Measurements from ENCODE around the gene DNMBP.
"Not testable (repeated sequence)": the region's sequence is repeated elsewhere in the genome, so short reads cannot be mapped to it uniquely, and the experiment has no call there.

DNMBP gene

DNA sequence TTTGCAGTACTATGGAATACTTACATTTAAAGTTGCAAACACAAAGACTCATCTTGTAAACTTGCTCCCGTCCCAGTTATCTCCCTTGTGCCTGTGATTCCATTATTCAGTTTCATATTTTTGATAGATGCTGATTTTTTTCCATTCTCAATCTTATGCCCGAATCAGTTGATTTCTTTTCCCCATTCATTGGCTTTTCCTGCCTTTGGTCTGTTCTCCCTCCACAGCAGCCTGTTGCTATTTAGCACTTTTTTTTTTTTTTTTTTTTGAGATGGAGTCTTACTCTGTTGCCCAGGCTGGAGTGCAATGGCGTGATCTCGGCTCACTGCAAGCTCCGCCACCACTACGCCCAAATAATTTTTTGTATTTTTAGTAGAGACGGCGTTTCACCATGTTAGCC lies 149.3 kb downstream of the DNMBP start:
- DNase-seq = no peak

- DNase-seq = no peak
These were observed 150.2 kb downstream of the DNMBP start for GRCh38 chr10:99859585-99859984.

DNA sequence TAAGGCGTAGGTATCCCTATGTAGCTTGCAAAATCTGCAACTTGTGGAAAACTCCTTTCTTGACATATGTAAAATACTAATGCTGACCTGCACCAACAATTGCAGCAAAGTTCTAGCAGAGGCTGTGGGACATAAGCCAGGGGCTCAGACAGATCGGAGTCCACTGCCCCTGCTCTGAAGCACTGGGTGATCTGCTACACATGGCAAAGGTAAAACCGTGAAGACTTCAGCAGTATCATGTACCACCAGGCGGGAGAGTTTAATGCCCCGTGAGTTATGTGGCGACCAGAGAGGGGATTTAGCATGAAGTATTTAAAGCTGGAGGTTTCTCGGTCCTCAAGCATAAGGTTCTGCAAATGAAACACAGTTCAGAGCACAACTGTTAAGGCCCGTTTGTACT lies 150.9 kb downstream of the DNMBP start:
- DNase-seq = no peak

DNA sequence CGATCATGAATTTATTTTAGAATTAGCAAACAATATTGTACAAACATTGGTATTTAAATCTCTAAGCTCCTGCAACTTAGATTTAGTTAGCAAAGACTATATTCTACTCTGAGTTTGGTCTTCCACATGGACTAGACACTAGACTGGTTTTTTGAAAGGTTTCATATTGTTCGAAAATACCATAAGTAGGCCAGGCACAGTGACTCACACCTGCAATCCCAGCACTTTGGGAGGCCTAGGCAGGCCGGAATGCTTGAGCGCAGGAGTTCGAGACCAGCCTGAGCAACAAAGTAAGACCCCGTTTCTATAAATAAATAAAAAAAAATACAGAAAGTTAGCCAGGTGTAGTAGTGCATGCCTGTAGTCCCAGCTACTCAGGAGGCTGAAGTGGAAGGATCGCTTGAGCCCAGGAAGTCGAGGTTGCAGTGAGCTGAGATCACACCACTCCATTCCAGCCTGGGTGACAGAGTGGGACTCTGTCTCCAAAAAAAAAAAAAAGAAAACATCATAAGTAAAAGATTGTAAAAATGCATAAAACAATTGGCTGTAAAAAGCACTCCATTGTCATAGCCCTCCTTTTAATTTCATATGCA lies 154.2 kb downstream of the DNMBP start:
- no peak for DNase-seq

DNA sequence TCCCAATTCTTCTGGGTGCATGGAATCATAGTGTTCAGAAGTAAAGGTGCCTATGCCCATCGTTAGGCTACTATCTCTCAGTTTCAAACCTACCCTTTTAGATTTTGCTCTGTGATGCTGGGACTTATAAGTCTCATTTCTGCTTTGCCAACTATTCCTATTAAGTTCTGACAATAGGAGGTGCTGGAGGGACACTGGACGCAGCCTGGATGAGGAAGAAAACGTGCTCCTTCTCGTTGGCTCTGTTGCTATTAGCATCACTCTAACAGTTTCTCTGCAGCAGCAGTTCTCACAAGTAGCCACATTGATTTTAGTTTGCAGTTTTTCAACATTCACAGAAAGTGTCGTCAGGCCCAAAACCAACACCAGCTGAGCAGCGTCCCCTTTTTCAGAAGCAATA lies 154.9 kb downstream of the DNMBP start:
- DNase-seq = peak; percentile 64

DNA sequence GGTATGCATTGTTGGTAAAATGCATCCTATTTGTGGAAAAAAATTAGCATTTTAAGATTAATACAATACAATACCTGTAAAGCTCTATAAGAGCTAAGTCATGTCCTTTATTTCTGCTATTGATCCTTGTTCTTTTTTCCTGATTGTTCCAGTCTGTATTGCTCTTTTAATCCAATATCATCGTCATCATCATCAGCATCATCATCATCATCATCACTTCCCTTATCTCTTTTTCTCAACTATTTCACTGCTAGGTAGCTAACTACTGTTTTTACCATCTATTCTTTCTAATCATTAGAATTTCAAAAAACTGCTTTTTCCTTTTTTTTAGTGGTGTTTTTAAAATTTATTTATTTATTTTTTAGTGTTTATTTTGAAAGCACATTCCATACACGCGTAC lies 156.1 kb downstream of the DNMBP start:
- no peak for DNase-seq

DNA sequence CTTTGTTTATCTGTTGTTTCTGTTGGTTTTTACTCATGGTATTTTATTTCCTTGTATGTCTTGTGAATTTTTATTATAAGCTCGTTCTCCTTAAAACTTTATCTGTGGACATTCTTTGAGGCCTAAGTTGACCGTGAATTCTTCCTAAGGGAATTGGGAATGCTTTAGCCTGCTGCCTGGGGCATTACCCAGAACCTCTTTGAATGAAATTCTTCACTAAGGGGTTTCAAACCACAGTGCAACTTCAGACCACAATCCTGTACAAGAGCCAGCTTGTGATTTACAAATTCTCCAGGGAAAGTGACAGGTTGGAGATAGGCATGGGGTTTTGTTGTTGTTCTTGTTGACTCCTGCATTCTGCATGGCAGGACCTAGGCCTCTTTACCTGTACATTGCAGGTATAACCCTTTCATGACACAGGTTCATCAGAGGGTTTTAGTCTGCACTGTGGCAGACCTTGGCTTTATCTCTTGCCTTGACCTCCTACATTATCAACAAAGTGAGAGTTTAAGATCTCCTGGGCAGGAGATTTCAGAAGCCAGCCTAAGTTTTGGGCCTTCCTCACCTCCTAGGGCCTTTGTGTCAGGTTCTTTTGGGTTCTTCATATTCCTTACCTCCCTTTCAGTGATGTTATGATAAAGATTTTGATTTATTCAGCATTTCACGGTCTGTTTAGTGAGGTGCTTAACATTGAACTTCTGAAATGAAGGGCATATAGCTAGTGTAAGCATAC lies 157.1 kb downstream of the DNMBP start:
- DNase-seq = no peak

DNA sequence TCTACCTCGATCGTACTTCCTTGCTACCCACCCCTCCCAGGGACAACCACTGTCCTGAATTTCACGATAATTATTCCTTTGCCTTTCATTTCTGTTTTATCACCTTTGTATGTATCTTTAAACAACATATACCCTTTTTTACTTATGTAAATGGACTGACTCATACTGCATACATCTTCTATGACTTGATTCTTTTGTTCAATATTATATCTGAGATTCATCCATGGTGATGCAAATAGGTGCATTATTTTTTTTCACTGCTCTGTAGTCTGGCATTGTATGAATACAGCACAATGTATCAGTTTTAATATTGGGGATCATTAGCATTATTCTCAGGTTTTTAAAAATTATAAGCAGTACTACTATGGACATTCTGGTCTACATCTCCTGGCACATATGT lies 157.9 kb downstream of the DNMBP start:
- DNase-seq = no peak

DNA sequence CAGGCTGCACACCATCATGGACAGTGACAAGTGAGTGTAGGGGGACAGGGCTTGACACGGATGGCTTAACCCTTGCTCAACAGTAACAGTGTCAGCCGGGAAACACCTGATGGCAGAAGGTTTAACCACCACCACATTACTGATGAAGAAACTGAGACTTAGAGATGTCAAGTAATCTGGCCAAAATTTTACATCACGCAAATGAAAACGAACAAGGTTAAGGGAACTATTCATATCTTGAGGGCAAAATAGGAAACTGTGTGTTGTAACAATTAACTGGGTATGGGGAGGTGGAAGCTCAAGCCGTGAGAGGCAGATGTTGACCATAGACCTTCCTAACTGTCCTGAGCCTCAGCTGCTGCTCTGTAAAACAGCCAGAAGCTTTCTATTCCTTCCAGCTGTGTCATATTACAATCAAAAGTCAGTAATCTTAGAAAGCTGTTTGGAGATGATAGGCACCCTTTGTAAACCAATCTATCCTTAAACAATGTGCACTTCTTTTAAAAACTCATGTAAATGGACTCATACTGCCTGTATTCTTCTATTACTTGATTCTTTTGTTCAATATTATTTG lies 158.9 kb downstream of the DNMBP start:
- DNase-seq = no peak

- no peak for DNase-seq
These were observed 159.6 kb downstream of the DNMBP start for GRCh38 chr10:99850021-99850766.

- DNase-seq = no peak
These were observed 160.2 kb downstream of the DNMBP start for GRCh38 chr10:99849536-99849935.

DNA sequence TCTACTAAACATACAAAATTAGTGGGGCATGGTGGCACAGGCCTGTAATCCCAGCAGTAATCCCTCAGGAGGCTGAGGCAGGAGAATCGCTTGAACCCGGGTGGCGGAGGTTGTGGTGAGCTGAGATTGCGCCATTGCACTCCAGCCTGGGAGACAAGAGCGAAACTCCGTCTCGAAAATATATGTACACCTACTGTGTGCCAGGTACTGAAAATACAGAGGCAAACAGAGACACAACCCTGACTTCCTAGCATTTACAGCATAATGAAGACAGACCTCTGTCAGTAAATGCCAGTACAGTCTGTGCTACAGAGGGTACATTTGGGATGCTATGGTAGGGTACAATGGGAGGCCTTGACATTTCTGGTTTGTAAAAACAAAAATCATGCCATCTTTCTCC lies 160.7 kb downstream of the DNMBP start:
- DNase-seq = no peak

GRCh38 chr10:99845837-99846382 lies 163.8 kb downstream of the DNMBP start:
- DNase-seq = peak; percentile 83

- DNase-seq = no peak
These were observed 165.3 kb downstream of the DNMBP start for GRCh38 chr10:99844433-99844955.

DNA sequence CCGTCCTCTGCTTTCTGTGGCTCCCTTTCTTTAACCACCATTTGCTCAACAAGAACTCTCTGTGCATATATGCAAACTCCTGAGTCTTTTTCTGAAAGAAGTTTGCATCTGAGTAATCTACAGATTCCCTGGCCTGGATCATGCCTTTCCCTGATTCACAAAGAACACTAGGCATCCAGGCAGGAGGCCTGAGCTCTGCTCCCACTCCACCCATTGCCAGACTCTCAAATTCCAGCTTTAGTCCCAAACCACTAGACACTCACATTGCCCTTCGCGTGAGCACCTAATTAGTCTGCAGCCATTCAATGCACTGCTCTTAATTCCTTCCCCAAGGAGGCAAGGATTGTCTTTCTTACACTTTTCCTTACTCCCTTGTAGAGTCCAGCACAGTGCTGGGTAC lies 166.4 kb downstream of the DNMBP start:
- no peak for DNase-seq

GRCh38 chr10:99841746-99842145 lies 168.0 kb downstream of the DNMBP start:
- no peak for DNase-seq

DNA sequence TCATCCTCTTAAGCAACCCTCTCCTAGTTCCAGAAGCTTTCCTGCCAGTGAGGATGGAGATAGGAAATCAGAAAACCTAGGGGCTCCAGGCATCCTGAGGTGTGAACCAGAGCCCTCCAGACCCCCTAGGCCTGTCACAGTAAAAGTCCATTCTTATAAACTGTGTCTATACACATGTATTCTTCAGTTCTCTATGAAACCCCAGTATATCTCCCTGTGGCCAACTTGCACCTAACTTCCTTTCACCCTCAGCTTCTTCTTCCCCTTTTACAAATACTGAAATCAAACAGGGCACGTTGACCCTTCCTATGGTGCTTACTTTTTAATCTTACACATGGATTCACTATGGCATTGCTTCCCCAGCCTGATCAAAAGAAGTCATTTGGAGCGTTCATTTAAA lies 168.9 kb downstream of the DNMBP start:
- not testable (repeated sequence) for DNase-seq

DNA sequence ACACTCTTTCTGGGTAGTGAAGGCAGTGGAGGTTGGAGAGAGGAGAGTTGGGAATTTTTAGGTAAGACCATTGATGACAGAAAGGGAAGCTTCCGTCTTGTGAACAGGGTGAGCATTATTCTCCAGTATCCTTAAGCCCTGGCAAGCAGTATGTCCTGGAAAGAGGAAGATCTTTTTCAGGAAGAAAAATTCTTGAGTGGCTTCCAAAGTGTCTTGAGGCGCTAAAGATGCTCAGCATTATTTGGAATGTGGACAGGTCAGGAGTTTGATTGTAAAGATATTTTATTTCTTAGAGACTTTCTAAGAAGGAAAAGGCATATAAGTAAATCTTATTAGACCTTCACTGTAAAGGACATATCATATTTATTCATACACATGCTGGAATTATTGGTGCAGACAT lies 173.0 kb downstream of the DNMBP start:
- no peak for DNase-seq

DNA sequence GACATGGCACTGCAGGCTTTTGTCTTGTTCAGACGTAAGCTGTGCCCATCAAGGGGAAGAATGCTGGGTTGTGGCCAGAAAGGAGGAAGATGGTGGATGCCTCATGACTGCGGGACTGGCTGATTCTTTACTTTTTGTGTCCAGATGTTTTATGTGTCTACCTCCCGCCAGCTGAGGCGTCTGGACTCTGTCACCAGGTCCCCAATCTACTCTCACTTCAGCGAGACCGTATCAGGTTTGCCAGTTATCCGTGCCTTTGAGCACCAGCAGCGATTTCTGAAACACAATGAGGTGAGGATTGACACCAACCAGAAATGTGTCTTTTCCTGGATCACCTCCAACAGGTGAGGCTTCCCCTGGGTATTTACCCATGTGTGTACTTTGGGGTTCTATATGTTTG lies 173.8 kb downstream of the DNMBP start:
- DNase-seq = no peak

DNA sequence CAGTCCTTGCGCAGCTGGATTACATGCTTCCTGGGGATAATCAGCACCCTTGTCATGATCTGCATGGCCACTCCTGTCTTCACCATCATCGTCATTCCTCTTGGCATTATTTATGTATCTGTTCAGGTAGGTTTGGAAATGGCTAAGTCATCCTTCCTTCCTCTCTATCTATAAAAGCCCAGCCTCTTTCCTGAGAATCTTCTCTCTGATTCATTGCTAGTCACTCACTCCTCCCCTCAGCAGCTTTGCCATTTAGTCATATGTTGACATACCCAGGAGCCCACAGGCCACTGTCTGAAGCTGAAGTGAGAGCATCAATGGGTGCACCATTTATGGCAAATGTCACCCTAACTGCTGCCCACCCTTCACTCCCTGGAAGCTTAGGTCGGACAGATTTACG lies 175.3 kb downstream of the DNMBP start:
- DNase-seq = no peak

DNA sequence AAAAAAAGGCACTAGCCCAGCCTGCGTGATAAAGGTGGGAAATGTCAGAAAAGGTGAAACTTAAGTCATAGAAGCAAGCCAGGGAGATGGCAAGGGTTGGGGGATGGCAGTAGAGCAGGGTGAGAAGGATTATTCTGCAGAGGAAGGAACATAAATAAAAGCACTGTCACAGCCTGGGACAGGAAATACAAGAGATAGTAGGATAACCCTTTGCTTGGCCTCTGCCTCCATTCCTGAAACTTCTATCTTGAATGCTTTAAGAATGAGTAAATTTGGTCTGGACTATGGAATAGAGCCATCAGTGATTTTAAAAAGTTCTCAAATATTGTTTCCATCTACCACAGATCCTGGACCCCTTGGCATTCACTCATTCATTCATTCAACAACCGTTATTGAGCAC lies 177.3 kb downstream of the DNMBP start:
- no peak for DNase-seq

DNA sequence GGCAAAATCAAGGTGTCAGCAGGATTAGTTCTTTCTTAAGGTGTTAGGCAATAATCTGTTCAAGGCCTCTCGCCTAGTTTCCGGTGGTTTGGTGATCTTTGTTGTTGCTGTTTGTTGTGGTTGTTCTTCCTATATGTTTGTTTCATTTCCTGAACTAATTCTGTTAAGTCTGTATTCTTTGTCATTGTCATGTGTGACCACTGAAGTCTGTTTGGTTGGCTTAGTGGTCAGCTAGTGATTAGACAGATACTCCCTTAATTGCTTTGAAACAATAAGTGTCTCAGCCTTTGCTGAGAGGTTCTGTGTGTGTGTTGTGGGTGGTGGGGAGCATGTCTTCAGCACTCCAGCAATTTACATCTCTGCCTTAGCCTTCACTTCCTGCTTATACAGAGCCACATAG lies 181.3 kb downstream of the DNMBP start:
- no peak for DNase-seq

DNA sequence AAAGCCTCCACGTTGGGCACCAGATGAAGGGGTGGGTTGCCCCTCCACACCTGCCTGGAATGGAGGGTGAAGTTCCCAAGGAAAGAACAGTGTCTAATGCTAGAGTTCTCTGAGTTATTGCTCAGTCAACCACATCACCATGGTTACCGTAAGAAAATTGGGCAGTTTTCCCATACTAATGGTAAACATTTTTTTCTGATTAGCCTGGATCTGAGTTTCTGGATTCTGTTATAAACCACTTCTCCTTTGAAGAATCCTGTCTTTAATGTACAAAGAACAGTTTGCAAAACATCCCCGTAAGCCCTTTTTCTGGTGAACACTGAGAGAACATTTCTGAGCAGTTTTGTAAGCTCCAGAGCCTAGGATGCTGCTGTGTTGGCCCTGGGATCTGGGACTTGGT lies 181.8 kb downstream of the DNMBP start:
- DNase-seq = no peak
